AG09319 (cell line): ENCODE measurements around the gene MRPS23.

ENCODE experiments used
- DNase-seq: peaks from one replicate; pipeline ENCODE4 v3.0.0-alpha.2; 2010; ENCODE audit warnings: low read depth; ENCODE audit errors: extremely low read depth
- TF ChIP-seq, protein P1 (sequence below): IDR thresholded peaks from 2 replicates; pipeline ENCODE4 v1.5.1; 2011; ENCODE audit warnings: low read depth, mild to moderate bottlenecking, inconsistent platforms, low read length, moderate library complexity

Gene MRPS23

DNA sequence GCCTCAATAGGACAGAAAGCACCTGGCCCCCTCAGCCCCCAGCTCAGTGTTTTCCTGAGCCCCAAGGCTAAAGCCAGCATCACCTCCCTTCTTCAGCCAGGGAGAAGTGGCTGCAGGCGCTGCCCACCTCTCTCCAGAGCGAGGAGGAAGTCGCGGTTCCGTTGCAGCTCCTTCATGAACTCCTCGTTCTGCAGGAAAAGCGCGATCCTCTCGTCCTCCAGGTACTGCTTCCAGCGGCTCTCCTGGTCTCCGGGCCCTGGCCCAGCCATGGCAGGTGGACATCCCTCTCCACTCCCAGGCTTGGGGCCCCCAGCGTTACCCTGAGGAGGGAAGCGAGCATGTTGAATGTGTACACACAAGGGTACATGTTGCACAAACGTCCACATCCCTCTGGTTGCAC, 22.7 kb upstream of the MRPS23 start:
- no peak for DNase-seq
- TF ChIP-seq, protein P1, sequence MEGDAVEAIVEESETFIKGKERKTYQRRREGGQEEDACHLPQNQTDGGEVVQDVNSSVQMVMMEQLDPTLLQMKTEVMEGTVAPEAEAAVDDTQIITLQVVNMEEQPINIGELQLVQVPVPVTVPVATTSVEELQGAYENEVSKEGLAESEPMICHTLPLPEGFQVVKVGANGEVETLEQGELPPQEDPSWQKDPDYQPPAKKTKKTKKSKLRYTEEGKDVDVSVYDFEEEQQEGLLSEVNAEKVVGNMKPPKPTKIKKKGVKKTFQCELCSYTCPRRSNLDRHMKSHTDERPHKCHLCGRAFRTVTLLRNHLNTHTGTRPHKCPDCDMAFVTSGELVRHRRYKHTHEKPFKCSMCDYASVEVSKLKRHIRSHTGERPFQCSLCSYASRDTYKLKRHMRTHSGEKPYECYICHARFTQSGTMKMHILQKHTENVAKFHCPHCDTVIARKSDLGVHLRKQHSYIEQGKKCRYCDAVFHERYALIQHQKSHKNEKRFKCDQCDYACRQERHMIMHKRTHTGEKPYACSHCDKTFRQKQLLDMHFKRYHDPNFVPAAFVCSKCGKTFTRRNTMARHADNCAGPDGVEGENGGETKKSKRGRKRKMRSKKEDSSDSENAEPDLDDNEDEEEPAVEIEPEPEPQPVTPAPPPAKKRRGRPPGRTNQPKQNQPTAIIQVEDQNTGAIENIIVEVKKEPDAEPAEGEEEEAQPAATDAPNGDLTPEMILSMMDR, result no peak

DNA sequence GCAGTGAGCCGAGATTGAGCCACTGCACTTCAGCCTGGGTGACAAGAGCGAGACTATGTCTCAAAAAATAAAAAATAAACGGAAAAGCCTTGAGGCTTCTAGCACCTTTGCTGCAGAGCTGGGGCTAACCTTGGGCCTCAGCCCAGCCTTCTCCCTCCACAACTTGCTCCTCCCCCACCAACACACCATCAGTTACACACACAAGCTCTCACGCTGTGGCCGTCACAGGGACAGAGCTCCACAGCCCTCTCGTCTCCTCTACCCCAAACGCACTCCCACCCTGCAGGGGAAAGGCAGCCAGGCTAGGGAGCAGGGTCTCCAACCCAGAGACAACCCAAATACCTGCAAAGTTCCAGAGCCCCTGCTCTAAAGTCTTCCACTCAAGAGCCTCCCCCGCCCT, 22.0 kb upstream of the MRPS23 start:
- TF ChIP-seq, protein P1, result no peak
- DNase-seq, result no peak

DNA sequence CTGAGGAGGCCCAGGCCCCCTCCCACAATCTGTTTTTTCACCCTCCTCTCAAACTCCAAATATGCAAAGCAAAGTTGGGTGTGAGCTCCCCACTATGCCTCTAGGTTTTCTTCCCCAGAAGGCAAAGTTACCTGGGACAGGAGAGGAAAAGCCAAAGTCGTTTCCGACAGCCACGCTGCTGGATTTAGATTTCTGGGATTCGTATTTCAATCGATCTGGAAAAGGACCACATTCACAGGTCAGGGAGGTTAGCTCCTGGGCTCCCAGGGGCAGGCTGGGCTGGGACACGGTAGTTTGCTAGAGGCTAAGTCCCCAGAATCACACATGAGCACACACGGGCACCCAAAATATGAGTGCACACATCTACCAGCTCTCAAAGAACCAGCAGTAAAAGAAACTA, 21.3 kb upstream of the MRPS23 start:
- no peak for DNase-seq

DNA sequence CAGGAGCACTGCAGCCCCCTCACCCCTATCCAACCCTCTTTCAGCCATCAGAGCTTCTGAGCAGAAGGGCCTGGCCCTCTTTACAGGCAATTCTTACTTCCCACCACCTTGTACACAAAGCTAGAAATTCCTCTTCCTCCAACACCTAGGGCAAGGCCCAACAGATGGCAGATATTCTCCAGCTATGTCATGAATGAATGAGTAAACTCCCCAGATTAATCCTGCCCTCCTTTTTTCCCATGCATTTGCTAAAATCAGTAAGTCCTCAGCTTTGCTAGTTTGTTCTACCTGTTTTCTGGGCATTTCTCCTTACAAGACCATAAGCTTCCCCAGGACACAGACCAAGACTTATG, 20.4 kb upstream of the MRPS23 start:
- no peak for DNase-seq
- TF ChIP-seq, protein P1, result no peak

More for the DNA sequence above, 21.3 kb upstream of the MRPS23 start:
- TF ChIP-seq, protein P1, result no peak

DNA sequence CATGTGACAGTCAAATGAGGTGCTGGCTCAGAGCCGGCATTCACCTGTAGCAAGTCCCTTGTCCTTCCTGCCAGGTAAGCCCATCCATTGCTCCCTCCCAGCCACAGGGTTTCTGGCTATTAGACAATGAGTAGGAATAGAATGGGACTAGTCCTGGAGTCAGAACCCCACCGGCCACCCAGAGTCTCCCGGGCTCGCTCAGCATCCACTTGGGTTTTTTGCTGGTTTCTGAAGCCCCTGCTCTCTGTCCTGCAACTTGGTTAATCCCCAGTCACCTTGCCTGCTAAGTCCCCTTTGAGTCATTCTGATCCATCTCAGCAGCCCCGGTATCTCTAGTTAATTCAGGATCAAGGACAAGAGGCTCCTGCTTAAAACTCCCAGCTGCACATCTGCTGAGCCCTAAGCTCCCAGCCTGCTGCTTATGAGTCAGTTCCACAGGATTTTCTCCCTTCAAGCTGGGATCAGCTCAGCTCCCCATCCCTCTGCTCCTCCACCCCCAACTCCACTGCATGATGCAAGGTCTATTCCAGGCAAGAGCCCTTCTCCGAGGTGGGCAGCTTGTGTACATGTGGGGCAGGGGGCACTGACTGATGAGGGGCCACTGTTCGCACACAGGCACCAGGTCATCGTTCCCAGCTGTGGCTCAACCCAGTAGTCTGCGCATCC, 19.9 kb upstream of the MRPS23 start:
- peak; percentile 80 for DNase-seq

DNA sequence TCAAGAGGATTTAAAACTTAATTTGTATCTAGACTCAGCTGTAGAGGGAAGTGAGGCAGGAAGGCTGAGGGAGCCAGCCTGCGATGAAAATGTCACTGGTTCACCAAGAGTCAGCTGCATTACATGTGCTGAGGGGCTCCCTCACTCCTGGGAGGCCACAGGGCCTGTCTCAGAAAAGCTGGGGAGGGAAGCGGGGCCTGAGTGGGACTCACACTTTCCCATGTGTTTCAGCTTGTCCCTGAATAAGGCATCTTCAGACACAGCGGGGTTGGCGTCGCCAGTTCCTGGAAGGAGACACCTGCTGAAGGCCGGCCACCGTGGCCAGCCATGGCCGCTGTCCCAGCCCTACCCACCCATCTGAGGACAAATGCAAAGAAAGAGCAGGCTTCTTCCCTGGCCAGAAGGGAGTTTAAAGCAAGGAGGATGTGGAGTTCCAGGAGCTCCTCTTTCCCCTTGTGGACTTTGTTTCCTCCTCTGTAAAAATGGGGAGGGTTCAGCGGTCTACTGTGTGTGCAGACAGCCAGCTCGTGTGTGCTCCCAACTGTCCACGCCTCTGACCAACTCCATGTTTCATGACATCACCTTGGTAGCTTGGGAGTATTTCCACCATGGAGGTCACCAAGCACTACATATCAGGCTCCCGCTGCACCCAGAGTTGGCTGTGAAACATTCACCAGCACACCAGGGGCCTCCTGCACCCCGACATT, 19.2 kb upstream of the MRPS23 start:
- no peak for DNase-seq
- TF ChIP-seq, protein P1, result no peak

More for the DNA sequence above, 19.9 kb upstream of the MRPS23 start:
- TF ChIP-seq, protein P1, result no peak

DNA sequence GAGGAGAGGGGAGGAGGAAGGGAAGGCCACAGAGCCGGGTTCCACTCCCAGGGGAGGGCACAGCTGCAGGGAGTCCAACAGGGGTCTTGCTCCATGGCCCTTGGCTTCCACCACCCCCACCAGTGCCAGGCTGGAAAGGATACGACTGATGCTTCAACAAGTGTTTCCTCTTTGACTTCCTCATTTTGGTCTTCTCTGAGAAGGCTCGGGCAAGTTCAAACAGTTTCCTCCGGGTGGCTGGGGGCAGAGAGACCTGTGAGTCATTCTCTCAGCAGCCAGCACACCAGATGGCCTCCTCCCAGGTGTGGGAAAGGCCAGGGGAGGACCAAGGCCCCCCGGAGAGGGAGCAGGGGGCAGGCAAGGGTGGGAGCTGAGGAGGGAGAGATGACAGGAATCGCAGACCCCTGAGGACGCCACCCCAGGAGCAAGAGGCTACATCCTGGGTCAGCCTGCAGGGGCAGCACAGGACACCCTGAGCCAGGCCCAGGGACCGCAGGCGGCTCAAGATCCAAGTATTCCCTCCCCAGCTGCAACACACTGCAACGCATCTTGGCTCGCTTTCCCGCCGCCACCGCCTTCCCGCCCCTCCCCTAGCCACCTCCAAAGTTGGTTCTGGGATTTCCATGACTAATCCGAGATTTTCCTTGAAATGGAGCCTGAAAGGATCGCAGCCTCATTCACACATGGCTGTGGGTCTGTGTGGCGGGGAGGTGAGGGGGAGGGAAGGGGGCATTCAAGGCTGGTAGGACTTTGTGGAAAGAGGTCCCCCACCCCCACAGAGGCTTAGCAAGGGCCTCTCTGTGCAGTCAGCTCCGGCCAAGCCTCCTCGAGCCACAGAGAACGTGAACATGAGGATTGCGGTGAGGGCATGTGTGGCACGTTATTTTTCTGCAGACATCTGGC, 18.4 kb upstream of the MRPS23 start:
- peak; percentile 84 for DNase-seq
- TF ChIP-seq, protein P1, result peak; percentile 65
